ENCODE measurements around the gene SUPT3H.
"Not testable (repeated sequence)": the region's sequence is repeated elsewhere in the genome, so short reads cannot be mapped to it uniquely, and the experiment has no call there.

SUPT3H gene

GRCh38 chr6:45175272-45175671, 202.5 kb downstream of the SUPT3H start:
- DNase-seq (ENCODE audit: low spot score) = no peak

DNA sequence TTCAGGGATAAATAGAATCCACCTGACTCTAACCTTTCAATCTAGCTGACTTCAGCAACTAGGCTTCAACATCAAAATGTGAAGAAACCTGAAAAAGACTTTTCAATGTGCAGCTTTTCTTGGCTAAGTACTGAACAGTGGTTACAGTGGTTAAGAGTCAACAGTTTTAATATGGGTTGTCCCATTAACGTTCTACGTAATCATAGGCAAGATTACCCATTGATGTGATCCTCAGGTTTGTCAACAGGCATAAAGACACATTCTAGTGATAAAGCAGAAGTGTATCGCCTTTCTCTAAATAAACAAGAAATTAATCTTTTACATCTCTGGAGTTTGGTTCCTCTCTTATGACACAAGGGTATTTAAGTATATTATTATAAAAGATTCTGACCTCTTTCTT, 203.7 kb downstream of the SUPT3H start:
- no peak for DNase-seq (ENCODE audit: low spot score)

DNA sequence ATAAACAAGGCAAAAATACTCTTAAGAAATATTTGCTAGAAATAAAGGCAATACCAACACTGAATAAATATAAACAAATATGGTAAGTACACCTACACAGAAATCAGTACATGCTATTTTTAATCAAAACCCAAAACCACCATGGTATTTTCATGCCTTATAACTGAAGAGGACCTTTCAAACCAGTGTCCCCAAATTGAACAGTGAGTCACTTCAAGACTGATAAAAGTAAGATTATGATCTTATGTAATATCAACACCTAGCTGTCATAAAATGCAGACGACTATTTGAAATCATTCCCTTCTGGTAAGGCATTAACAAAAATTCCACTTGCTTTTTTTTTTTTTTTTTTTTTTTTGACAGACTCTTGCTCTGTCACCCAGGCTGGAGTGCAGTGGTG, 206.4 kb downstream of the SUPT3H start:
- no peak for DNase-seq (ENCODE audit: low spot score)

DNA sequence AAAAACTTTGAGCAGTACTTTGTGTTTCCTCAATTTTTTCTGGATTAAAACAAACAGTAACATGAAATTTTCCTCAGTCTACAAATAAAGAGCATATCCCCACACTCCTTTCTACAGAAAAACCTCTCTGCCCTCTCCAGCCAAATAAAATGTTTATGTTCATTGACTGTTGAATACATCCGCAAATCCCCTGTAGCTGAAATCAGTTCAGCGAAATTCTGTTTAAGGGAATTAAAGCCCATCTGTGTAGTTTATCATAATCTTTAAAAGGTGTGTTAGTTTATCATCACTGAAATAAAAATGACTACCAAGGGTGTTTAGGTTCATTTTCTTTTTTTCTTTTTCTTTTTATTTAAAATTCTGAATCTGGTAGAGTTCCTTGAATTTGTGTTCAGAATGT, 207.4 kb downstream of the SUPT3H start:
- DNase-seq (ENCODE audit: low spot score) = no peak

- no peak for DNase-seq (ENCODE audit: low spot score)
These were observed 207.9 kb downstream of the SUPT3H start for GRCh38 chr6:45169815-45170214.

- no peak for DNase-seq (ENCODE audit: low spot score)
These were observed 213.6 kb downstream of the SUPT3H start for GRCh38 chr6:45163952-45164766.

DNA sequence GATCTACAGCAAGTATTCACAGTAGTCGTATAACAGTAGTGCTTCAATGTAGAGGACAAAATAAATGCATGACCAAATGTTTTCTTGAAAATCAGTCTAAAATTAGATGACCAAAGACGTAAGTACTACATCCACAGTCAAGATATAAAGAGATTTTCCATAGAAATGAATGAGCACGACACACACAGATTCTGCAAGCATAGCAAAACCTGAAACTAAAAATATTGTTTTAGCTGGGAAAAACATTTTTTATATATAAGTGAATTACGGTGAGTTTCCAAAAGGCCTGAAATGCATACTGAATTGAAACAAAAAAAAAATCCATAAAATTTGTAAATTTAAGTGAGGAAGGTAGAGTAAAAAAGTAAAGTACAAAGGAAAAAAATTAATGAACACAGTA, 217.4 kb downstream of the SUPT3H start:
- DNase-seq (ENCODE audit: low spot score) = no peak

- no peak for DNase-seq (ENCODE audit: low spot score)
These were observed 221.7 kb downstream of the SUPT3H start for GRCh38 chr6:45156075-45156474.

- no peak for DNase-seq (ENCODE audit: low spot score)
These were observed 222.3 kb downstream of the SUPT3H start for GRCh38 chr6:45155341-45155894.

DNA sequence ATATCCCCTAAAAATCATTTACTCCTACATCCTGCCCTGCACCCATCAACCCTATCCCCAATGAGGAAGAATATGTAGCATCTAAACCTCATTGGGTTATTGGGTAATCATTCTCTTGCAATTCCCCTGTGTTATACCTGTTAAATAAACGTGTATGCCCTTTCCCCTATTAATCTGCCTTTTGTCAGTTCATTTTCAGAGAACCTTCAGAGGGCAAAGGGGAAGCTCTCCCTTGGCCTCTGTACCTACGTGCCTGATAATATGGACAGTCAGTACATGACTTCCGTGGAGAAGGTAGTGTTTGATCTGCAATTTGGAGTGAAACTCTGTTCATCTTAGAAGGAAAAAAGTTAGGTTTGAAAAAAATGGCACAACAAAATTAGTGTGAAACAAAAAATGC, 223.1 kb downstream of the SUPT3H start:
- DNase-seq (ENCODE audit: low spot score) = no peak

- peak; percentile 54 for DNase-seq (ENCODE audit: low spot score)
These were observed 228.9 kb downstream of the SUPT3H start for GRCh38 chr6:45148711-45149341.

GRCh38 chr6:45148278-45148677, 229.5 kb downstream of the SUPT3H start:
- peak; percentile 13 for DNase-seq (ENCODE audit: low spot score)

- DNase-seq (ENCODE audit: low spot score) = not testable (repeated sequence)
These were observed 232.1 kb downstream of the SUPT3H start for GRCh38 chr6:45145658-45146057.

- DNase-seq (ENCODE audit: low spot score) = no peak
These were observed 239.0 kb downstream of the SUPT3H start for GRCh38 chr6:45138765-45139164.

- no peak for DNase-seq (ENCODE audit: low spot score)
These were observed 241.2 kb downstream of the SUPT3H start for GRCh38 chr6:45136495-45136894.

GRCh38 chr6:45132658-45133294, 245.0 kb downstream of the SUPT3H start:
- DNase-seq (ENCODE audit: low spot score) = no peak

GRCh38 chr6:45132059-45132458, 245.7 kb downstream of the SUPT3H start:
- no peak for DNase-seq (ENCODE audit: low spot score)

GRCh38 chr6:45129051-45129450, 248.7 kb downstream of the SUPT3H start:
- DNase-seq (ENCODE audit: low spot score) = no peak

DNA sequence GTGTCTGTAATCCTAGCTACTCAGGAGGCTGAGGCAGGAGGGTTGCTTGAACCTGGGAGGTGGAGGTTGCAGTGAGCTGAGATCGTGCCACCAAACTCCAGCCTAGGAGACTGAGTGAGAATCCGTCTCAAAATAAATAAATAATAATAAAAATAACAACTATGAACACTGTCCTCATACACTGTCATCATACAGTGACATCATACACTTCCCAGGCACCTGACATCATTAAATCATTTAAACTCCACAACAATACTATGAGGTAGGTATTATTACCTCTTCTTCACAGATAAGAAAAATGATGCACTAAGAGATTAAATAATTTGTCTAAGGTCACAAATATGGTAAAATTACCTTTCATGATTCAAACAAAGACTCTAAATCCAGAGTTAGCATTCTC, 250.5 kb downstream of the SUPT3H start:
- no peak for DNase-seq (ENCODE audit: low spot score)

- no peak for DNase-seq (ENCODE audit: low spot score)
These were observed 251.7 kb downstream of the SUPT3H start for GRCh38 chr6:45126033-45126432.

DNA sequence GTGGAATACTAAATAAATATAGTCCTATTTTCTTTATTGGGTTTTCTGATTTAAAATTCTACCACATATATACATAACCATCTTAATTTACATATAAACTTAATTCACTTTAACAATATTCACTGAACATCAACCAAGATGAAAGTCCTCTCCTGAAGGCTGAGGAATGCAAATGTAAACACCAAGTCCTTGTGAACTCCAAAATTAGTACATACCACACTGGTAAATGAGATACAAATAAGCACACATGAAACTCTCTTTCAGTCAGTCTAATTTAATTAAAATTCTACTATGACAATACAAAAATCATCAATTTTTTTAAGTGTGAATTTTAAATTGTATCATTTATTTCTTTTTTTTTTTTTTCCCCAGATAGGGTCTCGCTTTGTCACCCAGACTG, 254.7 kb downstream of the SUPT3H start:
- DNase-seq (ENCODE audit: low spot score) = no peak

DNA sequence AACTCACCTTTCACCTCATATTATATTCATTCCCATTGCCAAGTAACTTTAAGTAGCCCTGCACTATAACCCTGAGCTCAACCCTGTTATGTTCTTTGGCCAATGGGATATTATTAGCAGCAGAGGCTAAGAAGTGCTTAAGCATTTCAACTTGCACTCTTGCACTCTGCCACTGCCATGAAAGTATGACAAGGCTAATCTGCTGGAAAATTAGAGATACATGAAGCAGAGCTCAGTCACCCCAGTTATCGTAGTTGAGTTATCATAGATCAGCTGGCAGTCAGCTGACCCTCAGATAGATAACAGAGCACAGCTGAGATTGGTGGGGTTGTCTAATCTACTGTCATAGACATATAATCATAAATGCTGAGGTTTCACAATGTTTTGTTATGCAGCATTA, 259.0 kb downstream of the SUPT3H start:
- no peak for DNase-seq (ENCODE audit: low spot score)

Data from GM03348 (cell line).